Measurements from ENCODE around the gene RFC3. TPM values are rescaled to one million over a fixed set of nuclear protein-coding genes. Genes with fewer than 3 reads are reported as not detected.

RFC3 gene
- total and polyA plus RNA-seq, 9 of the 15 experiments (the other 6 are each of a cell fraction or from before 2014, with no cell fraction given), result 31.3 to 94.0 (median 54.0) TPM

DNA sequence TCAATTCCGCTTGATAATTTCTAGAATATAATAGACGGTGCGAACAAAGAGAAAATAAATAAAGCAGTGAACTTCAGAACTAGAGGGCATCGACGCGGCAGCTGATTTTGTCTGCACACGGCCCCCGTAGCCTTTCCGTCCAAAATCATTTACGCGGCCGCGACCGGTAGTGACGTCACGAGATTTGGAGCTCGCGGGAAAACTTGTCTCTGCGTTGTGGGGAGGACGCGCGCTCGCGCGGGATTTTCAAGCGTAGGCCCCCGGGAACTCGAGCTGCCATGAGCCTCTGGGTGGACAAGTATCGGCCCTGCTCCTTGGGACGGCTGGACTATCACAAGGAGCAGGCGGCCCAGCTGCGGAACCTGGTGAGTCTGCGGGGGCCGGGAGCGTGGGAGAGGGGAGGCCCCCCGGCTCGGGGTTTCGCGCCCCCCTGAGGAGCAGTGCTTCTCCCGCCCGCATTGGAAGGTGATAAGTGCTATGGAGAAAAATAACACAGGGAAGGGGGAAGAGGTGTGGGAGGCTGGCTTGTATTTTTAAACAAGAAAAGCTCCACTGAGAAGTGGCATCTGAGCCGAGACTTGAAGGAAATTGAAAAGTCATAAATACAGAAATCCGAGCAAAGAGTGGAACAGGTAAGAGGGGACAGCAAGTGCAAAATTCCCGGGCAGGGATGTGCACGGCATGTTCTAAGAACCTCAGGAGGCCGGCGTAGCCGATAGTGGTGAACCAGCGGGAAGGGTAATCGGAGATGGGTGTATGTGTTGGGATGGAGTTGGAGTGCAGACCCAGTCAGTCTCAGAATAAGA, at the start of gene RFC3 (continued):
- TF ChIP-seq, protein P1, sequence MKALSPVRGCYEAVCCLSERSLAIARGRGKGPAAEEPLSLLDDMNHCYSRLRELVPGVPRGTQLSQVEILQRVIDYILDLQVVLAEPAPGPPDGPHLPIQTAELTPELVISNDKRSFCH (CRISPR knock-in tag; IDR thresholded peaks at IDR 0.05), result no peak
- TF ChIP-seq, protein P1 (tag; IDR thresholded peaks at IDR 0.05), result no peak
- TF ChIP-seq NFIC (IDR thresholded peaks at IDR 0.05) (no peak), ZSCAN29 (IDR thresholded peaks at IDR 0.05) (no peak), SMARCE1 (IDR thresholded peaks at IDR 0.05) (no peak), ZNF589 (CRISPR knock-in tag; IDR thresholded peaks at IDR 0.05; ENCODE audit: low read depth) (no peak), L3MBTL2 (IDR thresholded peaks at IDR 0.05) (peak; percentile 66; the same call in 1 of the 2 replicates), TAF1 (IDR thresholded peaks at IDR 0.05; ENCODE audit: control insufficient read depth, extremely low read depth, insufficient read depth, low read length, severe bottlenecking) (peak; percentile 58), MTA1 (IDR thresholded peaks at IDR 0.05; ENCODE audit: borderline replicate concordance) (peak; percentile 56; the same call in 1 of the 2 replicates), C11orf30 (IDR thresholded peaks at IDR 0.05; ENCODE audit: low read depth) (peak; percentile 71)
- TF ChIP-seq, protein P2, sequence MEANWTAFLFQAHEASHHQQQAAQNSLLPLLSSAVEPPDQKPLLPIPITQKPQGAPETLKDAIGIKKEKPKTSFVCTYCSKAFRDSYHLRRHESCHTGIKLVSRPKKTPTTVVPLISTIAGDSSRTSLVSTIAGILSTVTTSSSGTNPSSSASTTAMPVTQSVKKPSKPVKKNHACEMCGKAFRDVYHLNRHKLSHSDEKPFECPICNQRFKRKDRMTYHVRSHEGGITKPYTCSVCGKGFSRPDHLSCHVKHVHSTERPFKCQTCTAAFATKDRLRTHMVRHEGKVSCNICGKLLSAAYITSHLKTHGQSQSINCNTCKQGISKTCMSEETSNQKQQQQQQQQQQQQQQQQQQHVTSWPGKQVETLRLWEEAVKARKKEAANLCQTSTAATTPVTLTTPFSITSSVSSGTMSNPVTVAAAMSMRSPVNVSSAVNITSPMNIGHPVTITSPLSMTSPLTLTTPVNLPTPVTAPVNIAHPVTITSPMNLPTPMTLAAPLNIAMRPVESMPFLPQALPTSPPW (CRISPR knock-in tag; IDR thresholded peaks at IDR 0.05), result peak; percentile 47
- TF ChIP-seq, protein P3, sequence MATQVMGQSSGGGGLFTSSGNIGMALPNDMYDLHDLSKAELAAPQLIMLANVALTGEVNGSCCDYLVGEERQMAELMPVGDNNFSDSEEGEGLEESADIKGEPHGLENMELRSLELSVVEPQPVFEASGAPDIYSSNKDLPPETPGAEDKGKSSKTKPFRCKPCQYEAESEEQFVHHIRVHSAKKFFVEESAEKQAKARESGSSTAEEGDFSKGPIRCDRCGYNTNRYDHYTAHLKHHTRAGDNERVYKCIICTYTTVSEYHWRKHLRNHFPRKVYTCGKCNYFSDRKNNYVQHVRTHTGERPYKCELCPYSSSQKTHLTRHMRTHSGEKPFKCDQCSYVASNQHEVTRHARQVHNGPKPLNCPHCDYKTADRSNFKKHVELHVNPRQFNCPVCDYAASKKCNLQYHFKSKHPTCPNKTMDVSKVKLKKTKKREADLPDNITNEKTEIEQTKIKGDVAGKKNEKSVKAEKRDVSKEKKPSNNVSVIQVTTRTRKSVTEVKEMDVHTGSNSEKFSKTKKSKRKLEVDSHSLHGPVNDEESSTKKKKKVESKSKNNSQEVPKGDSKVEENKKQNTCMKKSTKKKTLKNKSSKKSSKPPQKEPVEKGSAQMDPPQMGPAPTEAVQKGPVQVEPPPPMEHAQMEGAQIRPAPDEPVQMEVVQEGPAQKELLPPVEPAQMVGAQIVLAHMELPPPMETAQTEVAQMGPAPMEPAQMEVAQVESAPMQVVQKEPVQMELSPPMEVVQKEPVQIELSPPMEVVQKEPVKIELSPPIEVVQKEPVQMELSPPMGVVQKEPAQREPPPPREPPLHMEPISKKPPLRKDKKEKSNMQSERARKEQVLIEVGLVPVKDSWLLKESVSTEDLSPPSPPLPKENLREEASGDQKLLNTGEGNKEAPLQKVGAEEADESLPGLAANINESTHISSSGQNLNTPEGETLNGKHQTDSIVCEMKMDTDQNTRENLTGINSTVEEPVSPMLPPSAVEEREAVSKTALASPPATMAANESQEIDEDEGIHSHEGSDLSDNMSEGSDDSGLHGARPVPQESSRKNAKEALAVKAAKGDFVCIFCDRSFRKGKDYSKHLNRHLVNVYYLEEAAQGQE (IDR thresholded peaks at IDR 0.05; ENCODE audit: borderline replicate concordance), result no peak
- TF ChIP-seq, protein P3 (CRISPR knock-in tag; IDR thresholded peaks at IDR 0.05; ENCODE audit: low read depth), result no peak
- TF ChIP-seq, protein P4, sequence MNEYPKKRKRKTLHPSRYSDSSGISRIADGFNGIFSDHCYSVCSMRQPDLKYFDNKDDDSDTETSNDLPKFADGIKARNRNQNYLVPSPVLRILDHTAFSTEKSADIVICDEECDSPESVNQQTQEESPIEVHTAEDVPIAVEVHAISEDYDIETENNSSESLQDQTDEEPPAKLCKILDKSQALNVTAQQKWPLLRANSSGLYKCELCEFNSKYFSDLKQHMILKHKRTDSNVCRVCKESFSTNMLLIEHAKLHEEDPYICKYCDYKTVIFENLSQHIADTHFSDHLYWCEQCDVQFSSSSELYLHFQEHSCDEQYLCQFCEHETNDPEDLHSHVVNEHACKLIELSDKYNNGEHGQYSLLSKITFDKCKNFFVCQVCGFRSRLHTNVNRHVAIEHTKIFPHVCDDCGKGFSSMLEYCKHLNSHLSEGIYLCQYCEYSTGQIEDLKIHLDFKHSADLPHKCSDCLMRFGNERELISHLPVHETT (CRISPR knock-in tag; conservative IDR thresholded peaks at IDR 0.05 in 1 of 2, IDR thresholded peaks at IDR 0.05 in 1 of 2), result peak in 1 of 2 experiments; percentile 23; a peak in 1 of 4 replicates
